ENCODE data around the gene MANF.

The MANF gene

GRCh38 chr3:51393134-51393495 is 8.0 kb downstream of the MANF start:
- H3K4me3 ChIP-seq (replicated peaks; ENCODE audit: low read depth, low read length), result no peak overlapping the region

GRCh38 chr3:51393564-51393963 is 8.5 kb downstream of the MANF start:
- no peak for DNase-seq (ENCODE audit: extremely low read depth, insufficient read length)
- no peaks in the 10 kb centered on the region for H3K27me3 ChIP-seq (replicated peaks; ENCODE audit: control insufficient read depth, insufficient read depth, low read length)
- no peak for TF ChIP-seq CTCF (IDR thresholded peaks at IDR 0.05; ENCODE audit: insufficient read depth, low read length, poor library complexity, severe bottlenecking)
- no peak overlapping the region for H3K4me3 ChIP-seq (replicated peaks; ENCODE audit: low read depth, low read length)
- peaks cover 49% of the 10 kb centered on the region for H3K36me3 ChIP-seq (ENCODE audit: control insufficient read depth, insufficient read depth, low read length)

More at GRCh38 chr3:51393134-51393495, 8.0 kb downstream of the MANF start:
- peaks cover 52% of the 10 kb centered on the region for H3K36me3 ChIP-seq (ENCODE audit: control insufficient read depth, insufficient read depth, low read length)
- H3K27me3 ChIP-seq (replicated peaks; ENCODE audit: control insufficient read depth, insufficient read depth, low read length), result no peaks in the 10 kb centered on the region
- no peak for DNase-seq (ENCODE audit: extremely low read depth, insufficient read length)
- TF ChIP-seq CTCF (IDR thresholded peaks at IDR 0.05; ENCODE audit: insufficient read depth, low read length, poor library complexity, severe bottlenecking), result no peak

GRCh38 chr3:51394541-51394940 is 9.4 kb downstream of the MANF start:
- peaks cover 49% of the 10 kb centered on the region for H3K36me3 ChIP-seq (ENCODE audit: control insufficient read depth, insufficient read depth, low read length)
- TF ChIP-seq CTCF (IDR thresholded peaks at IDR 0.05; ENCODE audit: insufficient read depth, low read length, poor library complexity, severe bottlenecking), result no peak
- no peak overlapping the region; the same call in 1 of the 2 replicates for H3K4me3 ChIP-seq (replicated peaks; ENCODE audit: low read depth, low read length)
- H3K27me3 ChIP-seq (replicated peaks; ENCODE audit: control insufficient read depth, insufficient read depth, low read length), result no peaks in the 10 kb centered on the region
- no peak for DNase-seq (ENCODE audit: extremely low read depth, insufficient read length)

- peaks cover 49% of the 10 kb centered on the region for H3K36me3 ChIP-seq (ENCODE audit: control insufficient read depth, insufficient read depth, low read length)
- H3K4me3 ChIP-seq (replicated peaks; ENCODE audit: low read depth, low read length), result no peak overlapping the region
- no peaks in the 10 kb centered on the region for H3K27me3 ChIP-seq (replicated peaks; ENCODE audit: control insufficient read depth, insufficient read depth, low read length)
- no peak for TF ChIP-seq CTCF (IDR thresholded peaks at IDR 0.05; ENCODE audit: insufficient read depth, low read length, poor library complexity, severe bottlenecking)
- no peak for DNase-seq (ENCODE audit: extremely low read depth, insufficient read length)
Observed at GRCh38 chr3:51395493-51396213, 10.6 kb downstream of the MANF start.

GRCh38 chr3:51396401-51396800 is 11.3 kb downstream of the MANF start:
- no peaks in the 10 kb centered on the region for H3K27me3 ChIP-seq (replicated peaks; ENCODE audit: control insufficient read depth, insufficient read depth, low read length)
- no peak for DNase-seq (ENCODE audit: extremely low read depth, insufficient read length)
- peaks cover 49% of the 10 kb centered on the region for H3K36me3 ChIP-seq (ENCODE audit: control insufficient read depth, insufficient read depth, low read length)
- TF ChIP-seq CTCF (IDR thresholded peaks at IDR 0.05; ENCODE audit: insufficient read depth, low read length, poor library complexity, severe bottlenecking), result no peak
- H3K4me3 ChIP-seq (replicated peaks; ENCODE audit: low read depth, low read length), result no peak overlapping the region

- no peak for DNase-seq (ENCODE audit: extremely low read depth, insufficient read length)
- no peak for TF ChIP-seq CTCF (IDR thresholded peaks at IDR 0.05; ENCODE audit: insufficient read depth, low read length, poor library complexity, severe bottlenecking)
- H3K36me3 ChIP-seq (ENCODE audit: control insufficient read depth, insufficient read depth, low read length), result peaks cover 49% of the 10 kb centered on the region
- no peak overlapping the region for H3K4me3 ChIP-seq (replicated peaks; ENCODE audit: low read depth, low read length)
- no peaks in the 10 kb centered on the region for H3K27me3 ChIP-seq (replicated peaks; ENCODE audit: control insufficient read depth, insufficient read depth, low read length)
Observed at GRCh38 chr3:51397392-51397791, 12.3 kb downstream of the MANF start.

Measured in GM06990 (cell line).